HepG2 (cell line): ENCODE data around the gene ACAA2. TPM values are rescaled to one million over a fixed set of nuclear protein-coding genes. Genes with fewer than 3 reads are reported as not detected.

ENCODE experiments used
- CHCHD3 ChIP-seq: sonication (generic); formaldehyde crosslinking; IDR thresholded peaks from 2 replicates; pipeline ENCODE4 v1.8.0; 2022; ENCODE audit warnings: mild to moderate bottlenecking, missing genetic modification reagents, moderate library complexity
- DDIT3 ChIP-seq: sonication (generic); formaldehyde crosslinking; IDR thresholded peaks from 2 replicates; pipeline ENCODE4 v1.4.0; 2020; ENCODE audit warnings: mild to moderate bottlenecking, missing genetic modification reagents
- E2F2 ChIP-seq: sonication (generic); formaldehyde crosslinking; IDR thresholded peaks from 2 replicates; pipeline ENCODE4 v1.4.0; 2020; ENCODE audit warnings: missing genetic modification reagents, borderline replicate concordance
- ESRRA ChIP-seq: sonication (generic); formaldehyde crosslinking; IDR thresholded peaks from 2 replicates; pipeline ENCODE4 v1.5.1; 2020; ENCODE audit warnings: mild to moderate bottlenecking, low read depth, missing genetic modification reagents
- FOXK1 ChIP-seq: sonication (generic); formaldehyde crosslinking; IDR thresholded peaks from 2 replicates; pipeline ENCODE4 v1.4.0; 2020; ENCODE audit warnings: low read depth, missing genetic modification reagents, borderline replicate concordance
- FUBP1 ChIP-seq: sonication (generic); formaldehyde crosslinking; IDR thresholded peaks from 2 replicates; pipeline ENCODE4 v1.5.1; 2020; ENCODE audit warnings: missing genetic modification reagents, mild to moderate bottlenecking, borderline replicate concordance
- PCBP2 ChIP-seq: fragments of 200-400 bp; formaldehyde crosslinking; optimal IDR thresholded peaks from 2 replicates; pipeline ENCODE3; 2018; ENCODE audit warnings: low read length, low read depth; ENCODE audit not compliant: poor library complexity, severe bottlenecking
- RBM22 ChIP-seq: fragments of 200-400 bp; formaldehyde crosslinking; optimal IDR thresholded peaks from 2 replicates; pipeline ENCODE3; 2017; ENCODE audit warnings: mild to moderate bottlenecking, low read length, moderate library complexity
- SCMH1 ChIP-seq: sonication (generic); formaldehyde crosslinking; IDR thresholded peaks from 2 replicates; pipeline ENCODE4 v1.9.0; 2021; ENCODE audit warnings: missing genetic modification reagents, mild to moderate bottlenecking, borderline replicate concordance
- SMC3 ChIP-seq: IDR thresholded peaks from 2 replicates; pipeline ENCODE4 v1.6.1; 2011; ENCODE audit warnings: low read length, improper control_type of control experiment
- TARDBP ChIP-seq: sonication (generic); formaldehyde crosslinking; IDR thresholded peaks from 2 replicates; pipeline ENCODE4 v1.8.0; 2022; ENCODE audit warnings: mild to moderate bottlenecking, missing genetic modification reagents
- ZBTB25 ChIP-seq: IDR thresholded peaks from 2 replicates; pipeline ENCODE4 v1.6.1; 2018; ENCODE audit warnings: missing genetic modification reagents
- ZNF30 ChIP-seq: sonication (generic); formaldehyde crosslinking; IDR thresholded peaks from 2 replicates; pipeline ENCODE4 v1.5.0; 2020; ENCODE audit warnings: mild to moderate bottlenecking, missing genetic modification reagents
- ZNF362 ChIP-seq: sonication (generic); formaldehyde crosslinking; IDR thresholded peaks from 2 replicates; pipeline ENCODE4 v1.4.0; 2020; ENCODE audit warnings: missing genetic modification reagents, mild to moderate bottlenecking, borderline replicate concordance
- ZNF580 ChIP-seq: IDR thresholded peaks from 2 replicates; pipeline ENCODE4 v1.6.1; 2016; ENCODE audit warnings: low read depth, borderline replicate concordance
- ZNF639 ChIP-seq: conservative IDR thresholded peaks from 2 replicates; pipeline ENCODE4 v1.6.1; 2018; ENCODE audit warnings: missing genetic modification reagents
- ZNF660 ChIP-seq: sonication (generic); formaldehyde crosslinking; IDR thresholded peaks from 2 replicates; pipeline ENCODE4 v1.5.1; 2020; ENCODE audit warnings: mild to moderate bottlenecking, low read depth, missing genetic modification reagents, borderline replicate concordance
- polyA plus RNA-seq, 8 experiments: library from polyadenylated mRNA; depleted of rRNA in 3 of 8; stranded (reverse) in 7 of 8; unstranded in 1 of 8; fragments of >200 nt; fragmentation: Illumina TruSeq in 4 of 8; extraction: Trizol in 4 of 8; gene quantifications; 2 replicates each; pipeline versions ENCODE4 v1.2.1 to v1.2.3, GENCODE V29; 2011 to 2016; ENCODE audit warnings: low read depth in 4 of 8, missing spikeins in 1 of 8, mixed read lengths in 1 of 8; ENCODE audit not compliant: insufficient read depth in 1 of 8
- total RNA-seq, 5 experiments: library from RNA; depleted of rRNA; stranded (reverse); fragments of >200 nt; fragmentation: Illumina TruSeq; extraction: Trizol; gene quantifications; 2 replicates each; pipeline ENCODE4 v1.2.3, GENCODE V29; 2016; ENCODE audit warnings: low read depth in 1 of 5

The ACAA2 gene
- total and polyA plus RNA-seq, 2 of the 13 experiments (the other 11 are each of a cell fraction or from before 2014, with no cell fraction given): 51.6 to 182 TPM

- TF ChIP-seq RBM22 (no peak), DDIT3 (no peak), SCMH1 (CRISPR knock-in tag) (no peak), FOXK1 (no peak), TARDBP (CRISPR knock-in tag) (no peak), ZNF580 (CRISPR knock-in tag) (no peak), ZNF362 (no peak), ZNF639 (CRISPR knock-in tag) (no peak), PCBP2 (no peak), SMC3 (peak; percentile 98), ZNF660 (CRISPR knock-in tag) (no peak), ZNF30 (no peak), ESRRA (CRISPR knock-in tag) (no peak), CHCHD3 (CRISPR knock-in tag) (no peak), ZBTB25 (CRISPR knock-in tag) (peak; percentile 20; the same call in 1 of the 2 replicates), E2F2 (no peak), FUBP1 (no peak)
These were observed 45.1 kb upstream of the ACAA2 start (continued) for GRCh38 chr18:49858309-49859020.
